Measurements from ENCODE around the gene ETV6.

ETV6 gene

GRCh38 chr12:11645391-11645790, 4.1 kb upstream of the ETV6 start:
- DNase-seq (ENCODE audit: low read depth) = no peak

GRCh38 chr12:11648514-11649412, 711 bp upstream of the ETV6 start:
- DNase-seq (ENCODE audit: low read depth) = peak; percentile 63

DNA sequence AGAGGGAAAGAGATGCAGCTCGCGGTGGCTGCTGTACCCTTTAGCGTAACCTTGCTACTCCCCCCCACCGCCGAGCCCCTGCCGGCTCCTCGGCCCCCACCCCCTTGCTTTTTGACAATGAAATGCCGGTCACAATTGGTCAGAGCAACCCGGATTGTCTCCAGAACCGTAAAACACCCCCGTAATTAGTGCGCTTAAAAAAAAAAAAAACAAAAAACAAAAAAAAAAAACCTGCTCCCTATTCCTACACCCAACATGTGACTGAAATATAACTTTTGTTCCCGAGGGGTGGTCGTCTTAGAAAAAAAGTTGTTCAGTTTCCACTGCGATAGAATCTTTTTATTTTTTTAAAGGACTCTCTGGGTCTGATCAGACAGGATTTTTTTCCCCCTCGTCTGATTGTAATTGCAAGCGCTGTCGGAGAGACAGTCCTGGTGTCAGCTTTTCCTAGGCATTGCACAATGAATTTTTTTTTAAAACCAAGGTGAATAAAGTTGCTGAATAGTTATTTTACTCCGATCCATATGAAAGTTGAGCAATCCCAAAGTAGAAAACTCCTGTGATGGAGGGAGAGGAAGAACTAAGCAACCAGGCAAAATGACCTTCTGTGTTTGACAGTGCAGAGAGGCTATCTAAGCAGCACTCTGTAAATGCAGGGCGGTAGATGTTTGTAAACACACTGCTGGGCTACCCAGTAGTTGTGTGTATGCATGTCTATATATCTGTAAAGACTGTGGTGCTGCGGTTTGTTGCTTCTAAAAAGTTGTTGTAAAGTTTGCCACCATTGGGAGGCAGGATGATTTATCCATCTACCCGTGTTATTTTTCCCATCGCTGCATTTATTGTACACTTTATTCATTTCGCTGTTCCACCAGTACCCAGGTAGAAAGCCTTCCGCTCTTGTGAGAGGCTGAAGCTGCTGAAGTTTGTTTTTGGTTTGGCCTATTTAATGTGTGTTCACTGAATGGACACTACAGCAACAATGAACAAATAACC, 1.1 kb downstream of the ETV6 start:
- DNase-seq (ENCODE audit: low read depth) = peak; percentile 43

DNA sequence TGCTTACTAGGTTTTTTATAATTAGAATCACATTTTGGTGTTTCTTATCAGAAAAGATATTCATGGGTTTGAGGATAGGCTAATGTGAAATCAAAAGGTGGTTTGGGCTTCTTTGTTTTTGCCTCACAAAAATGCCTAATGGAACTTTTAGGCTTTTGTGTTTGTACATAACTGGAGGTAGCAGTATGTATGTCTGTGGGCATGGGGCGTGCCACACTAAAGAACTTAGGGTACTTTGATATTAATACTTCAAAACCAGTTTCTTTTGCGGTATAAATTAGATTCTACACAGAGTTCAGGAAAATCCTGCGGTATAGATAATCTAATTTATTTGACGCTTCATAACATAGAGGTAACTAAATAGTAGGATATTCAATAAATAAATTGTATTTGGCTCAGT, 1.9 kb downstream of the ETV6 start:
- DNase-seq (ENCODE audit: low read depth) = no peak

DNA sequence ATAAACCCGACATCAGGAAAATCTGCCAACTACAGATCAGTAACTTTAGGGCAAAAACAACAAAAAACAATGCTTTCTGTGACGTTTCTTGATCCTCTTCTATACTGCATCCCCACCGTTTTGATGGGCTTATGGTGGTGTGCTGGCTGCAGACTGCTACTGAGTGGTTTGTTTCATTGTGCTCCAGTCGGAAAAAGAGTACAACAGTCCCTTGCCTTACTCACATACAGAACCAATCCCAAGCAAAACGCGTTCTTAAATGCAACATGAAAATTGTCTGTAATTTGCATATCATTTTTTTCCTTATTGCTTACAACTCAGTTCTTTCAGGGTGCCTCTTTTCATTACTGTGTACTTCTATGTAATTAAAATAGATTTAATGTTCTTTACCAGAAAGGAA, 2.3 kb downstream of the ETV6 start:
- no peak for DNase-seq (ENCODE audit: low read depth)

- DNase-seq (ENCODE audit: low read depth) = no peak
Observed at GRCh38 chr12:11652351-11653040, 3.0 kb downstream of the ETV6 start.

GRCh38 chr12:11653215-11653753, 3.8 kb downstream of the ETV6 start:
- DNase-seq (ENCODE audit: low read depth) = peak; percentile 28

- DNase-seq (ENCODE audit: low read depth) = no peak
Observed at GRCh38 chr12:11654338-11654737, 4.9 kb downstream of the ETV6 start.

GRCh38 chr12:11654802-11655201, 5.3 kb downstream of the ETV6 start:
- no peak for DNase-seq (ENCODE audit: low read depth)

- no peak for DNase-seq (ENCODE audit: low read depth)
Observed at GRCh38 chr12:11655842-11656241, 6.4 kb downstream of the ETV6 start.

- DNase-seq (ENCODE audit: low read depth) = no peak
Observed at GRCh38 chr12:11656550-11656949, 7.1 kb downstream of the ETV6 start.

GRCh38 chr12:11657511-11657910, 8.0 kb downstream of the ETV6 start:
- DNase-seq (ENCODE audit: low read depth) = no peak

- DNase-seq (ENCODE audit: low read depth) = no peak
Observed at GRCh38 chr12:11658791-11659190, 9.3 kb downstream of the ETV6 start.

GRCh38 chr12:11660624-11661023, 11.2 kb downstream of the ETV6 start:
- no peak for DNase-seq (ENCODE audit: low read depth)

- no peak for DNase-seq (ENCODE audit: low read depth)
Observed at GRCh38 chr12:11661491-11662089, 12.1 kb downstream of the ETV6 start.

DNA sequence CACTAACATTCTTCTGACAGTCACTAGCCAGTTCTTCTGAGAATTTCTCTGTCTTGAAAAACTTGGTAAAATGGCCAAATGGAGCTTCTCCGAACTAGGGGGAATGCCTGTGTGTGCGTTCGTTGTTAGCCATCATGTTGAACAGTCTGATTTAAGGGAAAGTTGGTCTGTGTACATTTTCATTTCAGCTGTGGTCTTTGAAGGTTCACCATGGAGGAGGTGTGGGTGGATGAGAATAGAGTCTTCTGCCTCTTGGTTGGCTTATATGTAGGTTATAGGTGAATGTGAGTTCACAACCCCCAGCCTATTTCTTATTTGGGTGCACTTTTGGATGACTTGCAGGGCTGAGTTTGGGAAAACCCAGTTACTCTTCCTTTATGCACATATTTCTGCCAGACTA, 12.9 kb downstream of the ETV6 start:
- DNase-seq (ENCODE audit: low read depth) = no peak

- no peak for DNase-seq (ENCODE audit: low read depth)
Observed at GRCh38 chr12:11663130-11663529, 13.7 kb downstream of the ETV6 start.

DNA sequence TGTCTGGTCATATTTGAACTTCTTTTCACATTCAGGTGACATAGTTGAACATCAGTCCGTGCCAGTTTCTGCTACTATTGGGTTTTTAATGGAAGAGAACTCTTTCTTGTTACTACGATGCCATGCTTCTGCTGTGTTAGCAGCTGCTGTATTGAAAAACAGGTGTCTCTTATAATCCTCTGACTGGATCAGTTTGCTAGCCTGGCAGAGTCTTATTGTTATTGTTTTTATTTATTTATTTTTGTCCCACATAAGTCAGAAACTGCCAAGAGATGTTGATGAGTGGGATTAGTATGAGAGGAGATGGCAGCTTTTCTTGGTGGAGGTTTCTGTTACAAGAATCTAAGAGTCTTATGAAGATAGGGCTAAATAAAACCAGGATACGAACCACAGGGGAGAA, 14.6 kb downstream of the ETV6 start:
- no peak for DNase-seq (ENCODE audit: low read depth)

DNA sequence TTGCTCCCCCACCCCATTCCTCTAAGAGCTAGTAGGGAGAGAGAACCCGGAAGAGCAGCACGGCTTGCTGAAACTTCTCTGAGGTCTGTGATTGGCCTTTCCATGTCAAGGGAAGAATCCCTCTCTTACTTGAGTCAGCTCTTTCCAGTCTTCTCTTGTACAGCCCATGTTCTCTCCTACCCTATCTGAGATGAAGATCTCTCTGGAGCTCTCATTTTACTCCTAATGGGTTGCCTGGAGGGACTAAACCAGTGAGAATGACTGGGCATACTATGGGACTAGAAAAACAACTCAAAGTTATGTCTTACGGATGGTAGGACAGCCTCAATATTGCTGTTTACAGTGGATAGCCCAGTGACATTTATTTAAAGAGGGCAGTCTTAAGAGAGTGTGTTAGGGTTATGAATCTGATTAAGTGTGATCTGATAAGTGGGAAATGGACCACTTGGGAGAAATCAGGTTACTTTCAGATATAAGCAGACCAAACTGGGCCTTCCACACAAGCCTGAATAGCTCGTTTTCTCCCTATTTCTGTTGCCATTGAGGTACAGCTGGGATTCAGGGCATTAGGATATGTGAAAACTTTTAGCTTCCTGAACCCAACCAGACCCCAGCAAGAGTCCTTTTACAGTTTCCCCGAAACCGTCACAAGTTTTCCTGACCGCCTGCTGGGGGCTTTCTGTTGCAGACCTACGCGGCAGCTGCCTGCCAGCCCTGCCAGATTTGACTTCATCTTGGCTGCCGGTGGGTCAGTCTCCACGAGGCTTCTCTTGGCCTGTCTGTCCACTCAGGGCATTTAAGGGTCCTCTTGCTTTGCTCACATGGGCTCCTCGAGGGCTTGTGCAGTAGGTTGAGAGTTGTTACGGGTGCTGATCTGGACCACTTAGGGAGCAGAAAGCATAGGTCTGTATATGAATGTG, 16.9 kb downstream of the ETV6 start:
- DNase-seq (ENCODE audit: low read depth) = no peak

- DNase-seq (ENCODE audit: low read depth) = no peak
Observed at GRCh38 chr12:11667171-11667570, 17.7 kb downstream of the ETV6 start.
